OCI-LY7 (cell line): Measurements from ENCODE around the gene TMEM259. TPM values are rescaled to one million over a fixed set of nuclear protein-coding genes. Genes with fewer than 3 reads are reported as not detected.

Experiments used
- BruUV-seq: library from RNA; stranded (reverse); fragments of 400-500 nt; replicated peaks from 2 replicates; lab custom pipeline; 2021; lab: Mats Ljungman, UMichigan
- CTCF ChIA-PET: fragments of 300-600 bp; sonication (Branson Sonifier 250); formaldehyde crosslinking; loops from one replicate; lab custom pipeline; 2022; ENCODE audit warnings: antibody characterized with exemption; ENCODE audit not compliant: unreplicated experiment; lab: Charles Lee
- POLR2A ChIA-PET: fragments of 300-600 bp; sonication (Branson Sonifier 250); formaldehyde crosslinking; loops from one replicate; lab custom pipeline; 2022; ENCODE audit warnings: antibody characterized with exemption; lab: Charles Lee
- DNase-seq: peaks from one replicate; pipeline ENCODE4 v3.0.0-alpha.2; 2015; ENCODE audit warnings: low spot score
- H2AFZ ChIP-seq: fragments of 200-600 bp; sonication (generic), shearing (Covaris generic); 2 replicates; pipeline ENCODE4 v1.6.1; 2014; ENCODE audit warnings: mild to moderate bottlenecking, antibody characterized with exemption, low read length, moderate library complexity
- H3K27ac ChIP-seq: fragments of 200-600 bp; sonication (generic); 2 replicates; pipeline ENCODE4 v1.5.1; 2014; ENCODE audit warnings: mixed run types, low read depth, mild to moderate bottlenecking, moderate library complexity, low read length, inconsistent platforms; ENCODE audit not compliant: poor library complexity, severe bottlenecking
- H3K36me3 ChIP-seq: fragments of 200-600 bp; sonication (generic); 2 replicates; pipeline ENCODE4 v1.6.1; 2014; ENCODE audit warnings: mild to moderate bottlenecking, antibody characterized with exemption, low read length, moderate library complexity, mixed read lengths; ENCODE audit not compliant: insufficient read depth
- H3K4me1 ChIP-seq: fragments of 200-600 bp; sonication (generic); 2 replicates; pipeline ENCODE4 v1.5.1; 2014; ENCODE audit warnings: mild to moderate bottlenecking, low read length; ENCODE audit not compliant: insufficient read depth, poor library complexity, severe bottlenecking
- H3K4me2 ChIP-seq: fragments of 200-600 bp; sonication (generic); 2 replicates; pipeline ENCODE4 v1.6.1; 2014; ENCODE audit warnings: mild to moderate bottlenecking, low read length
- H3K4me3 ChIP-seq: fragments of 200-600 bp; sonication (generic); 2 replicates; pipeline ENCODE4 v1.5.1; 2014; ENCODE audit warnings: mild to moderate bottlenecking, low read depth, low read length; ENCODE audit not compliant: poor library complexity, severe bottlenecking
- H3K79me2 ChIP-seq: fragments of 200-600 bp; sonication (generic); 2 replicates; pipeline ENCODE4 v1.6.1; 2016; ENCODE audit warnings: low read depth, mild to moderate bottlenecking, low read length, moderate library complexity, mixed read lengths; ENCODE audit not compliant: insufficient read depth
- H3K9me2 ChIP-seq: fragments of 200-600 bp; sonication (generic); 2 replicates; pipeline ENCODE4 v1.6.1; 2016; ENCODE audit warnings: mild to moderate bottlenecking, low read length, mixed read lengths; ENCODE audit not compliant: insufficient read depth
- H3K9me3 ChIP-seq: fragments of 200-600 bp; sonication (generic); 2 replicates; pipeline ENCODE4 v1.6.1; 2014; ENCODE audit warnings: mild to moderate bottlenecking, mixed run types, low read length, mixed read lengths
- H4K20me1 ChIP-seq: fragments of 200-600 bp; sonication (generic); 2 replicates; pipeline ENCODE4 v1.6.1; 2014; ENCODE audit warnings: mild to moderate bottlenecking, antibody characterized with exemption, low read length, moderate library complexity, mixed read lengths; ENCODE audit not compliant: insufficient read depth
- EZH2phosphoT487 ChIP-seq: fragments of 200-600 bp; sonication (generic); IDR thresholded peaks from 2 replicates; pipeline ENCODE4 v1.6.1; 2018; ENCODE audit warnings: low read depth, borderline replicate concordance, mild to moderate bottlenecking, mixed run types, antibody characterized with exemption, low read length, moderate library complexity, mixed read lengths
- intact Hi-C: fragments of 100-400 bp; cut with micrococcal nuclease; formaldehyde crosslinking; loops from one replicate; pipeline ENCODE4 v1.10.0; 2022; ENCODE audit not compliant: unreplicated experiment
- total RNA-seq, 2 experiments: library from RNA; depleted of rRNA in 1 of 2; stranded (reverse); fragments of >200 nt in 1 of 2; shearing (Covaris generic) in 1 of 2; gene quantifications; 2 replicates each; pipeline ENCODE4 v1.2.3, GENCODE V29; 2014 to 2022
- TF ChIP-seq, protein P1 (sequence below): fragments of 200-600 bp; sonication (generic); conservative IDR thresholded peaks from 2 replicates; pipeline ENCODE4 v1.5.1; 2014; ENCODE audit warnings: mild to moderate bottlenecking, antibody characterized with exemption, low read length, moderate library complexity, mixed read lengths

Gene TMEM259
- total RNA-seq, 2 experiments from 2014 or later: 169 to 195 TPM

DNA sequence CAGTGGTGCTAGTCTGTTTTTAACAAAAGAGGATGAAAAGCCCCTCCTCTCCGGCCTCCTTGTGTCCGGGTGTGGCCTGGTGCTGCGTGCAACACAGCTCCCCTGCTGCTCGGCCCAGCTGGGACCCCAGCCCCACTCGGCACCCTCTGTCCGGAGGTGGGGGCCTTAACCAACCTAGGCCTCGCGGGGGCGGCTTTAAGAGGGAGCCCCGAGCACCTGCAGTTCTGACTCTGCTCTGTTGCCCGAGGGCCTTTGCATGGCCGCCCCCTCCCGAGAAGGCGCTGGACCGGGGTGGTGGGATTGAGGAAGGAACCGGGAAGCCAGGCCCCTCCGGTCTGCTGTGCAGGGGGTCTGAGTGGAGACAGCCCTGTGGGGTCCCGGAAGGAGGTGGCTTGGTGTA, 26.4 kb downstream of the TMEM259 start:
- H4K20me1 ChIP-seq: no peaks in the 10 kb centered on the region
- no TSS peak for BruUV-seq
- no peak overlapping the region for H3K4me2 ChIP-seq
- H3K4me3 ChIP-seq: no peak overlapping the region
- no peaks in the 10 kb centered on the region for H3K9me2 ChIP-seq
- CTCF ChIA-PET: no interaction called here
- no peaks in the 10 kb centered on the region for H3K9me3 ChIP-seq
- H2AFZ ChIP-seq: no peak overlapping the region
- TF ChIP-seq, protein P1, sequence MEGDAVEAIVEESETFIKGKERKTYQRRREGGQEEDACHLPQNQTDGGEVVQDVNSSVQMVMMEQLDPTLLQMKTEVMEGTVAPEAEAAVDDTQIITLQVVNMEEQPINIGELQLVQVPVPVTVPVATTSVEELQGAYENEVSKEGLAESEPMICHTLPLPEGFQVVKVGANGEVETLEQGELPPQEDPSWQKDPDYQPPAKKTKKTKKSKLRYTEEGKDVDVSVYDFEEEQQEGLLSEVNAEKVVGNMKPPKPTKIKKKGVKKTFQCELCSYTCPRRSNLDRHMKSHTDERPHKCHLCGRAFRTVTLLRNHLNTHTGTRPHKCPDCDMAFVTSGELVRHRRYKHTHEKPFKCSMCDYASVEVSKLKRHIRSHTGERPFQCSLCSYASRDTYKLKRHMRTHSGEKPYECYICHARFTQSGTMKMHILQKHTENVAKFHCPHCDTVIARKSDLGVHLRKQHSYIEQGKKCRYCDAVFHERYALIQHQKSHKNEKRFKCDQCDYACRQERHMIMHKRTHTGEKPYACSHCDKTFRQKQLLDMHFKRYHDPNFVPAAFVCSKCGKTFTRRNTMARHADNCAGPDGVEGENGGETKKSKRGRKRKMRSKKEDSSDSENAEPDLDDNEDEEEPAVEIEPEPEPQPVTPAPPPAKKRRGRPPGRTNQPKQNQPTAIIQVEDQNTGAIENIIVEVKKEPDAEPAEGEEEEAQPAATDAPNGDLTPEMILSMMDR: no peak
- TF ChIP-seq EZH2phosphoT487: no peak
- POLR2A ChIA-PET: no interaction called here
- no peak overlapping the region for H3K27ac ChIP-seq
- intact Hi-C loops: no loop called here
- H3K36me3 ChIP-seq: peaks cover 44% of the 10 kb centered on the region
- no peaks in the 10 kb centered on the region for H3K79me2 ChIP-seq
- DNase-seq: no peak
- no peaks in the 10 kb centered on the region for H3K4me1 ChIP-seq

DNA sequence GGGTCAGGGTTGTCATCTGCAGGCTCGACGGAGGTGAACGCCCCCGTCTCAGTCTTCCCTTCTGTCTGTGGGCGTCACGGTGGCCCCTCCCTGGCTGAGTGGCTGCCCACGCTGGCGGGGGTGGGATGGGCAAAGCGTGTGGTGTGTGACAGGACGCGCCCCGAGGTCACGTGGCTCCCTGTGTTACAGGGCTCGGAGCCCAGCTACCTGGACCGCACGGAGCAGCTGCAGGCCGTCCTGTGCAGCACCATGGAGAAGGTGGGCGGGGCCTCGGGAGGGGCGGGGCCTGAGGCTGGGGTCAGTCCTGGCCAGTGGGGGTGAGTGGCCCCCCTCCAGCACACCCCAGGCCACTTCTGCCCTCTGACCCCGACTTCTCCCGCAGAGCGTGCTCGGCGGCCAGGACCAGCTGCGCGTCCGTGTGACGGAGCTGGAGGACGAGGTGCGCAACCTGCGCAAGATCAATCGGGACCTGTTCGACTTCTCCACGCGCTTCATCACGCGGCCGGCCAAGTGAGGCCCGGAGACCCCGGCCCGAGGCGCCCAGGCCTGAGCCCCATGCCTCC, 27.0 kb downstream of the TMEM259 start:
- no peak overlapping the region for H2AFZ ChIP-seq
- H4K20me1 ChIP-seq: no peaks in the 10 kb centered on the region
- H3K36me3 ChIP-seq: peaks cover 47% of the 10 kb centered on the region
- intact Hi-C loops: no loop called here
- no peaks in the 10 kb centered on the region for H3K9me3 ChIP-seq
- no TSS peak for BruUV-seq
- ChIA-PET POLR2A (no interaction called here), CTCF (no interaction called here)
- no peak for DNase-seq
- no peaks in the 10 kb centered on the region for H3K9me2 ChIP-seq
- H3K4me2 ChIP-seq: no peak overlapping the region
- H3K27ac ChIP-seq: no peak overlapping the region
- TF ChIP-seq EZH2phosphoT487: no peak
- TF ChIP-seq, protein P1: no peak
- H3K4me3 ChIP-seq: no peak overlapping the region
- no peaks in the 10 kb centered on the region for H3K4me1 ChIP-seq
- H3K79me2 ChIP-seq: no peaks in the 10 kb centered on the region

DNA sequence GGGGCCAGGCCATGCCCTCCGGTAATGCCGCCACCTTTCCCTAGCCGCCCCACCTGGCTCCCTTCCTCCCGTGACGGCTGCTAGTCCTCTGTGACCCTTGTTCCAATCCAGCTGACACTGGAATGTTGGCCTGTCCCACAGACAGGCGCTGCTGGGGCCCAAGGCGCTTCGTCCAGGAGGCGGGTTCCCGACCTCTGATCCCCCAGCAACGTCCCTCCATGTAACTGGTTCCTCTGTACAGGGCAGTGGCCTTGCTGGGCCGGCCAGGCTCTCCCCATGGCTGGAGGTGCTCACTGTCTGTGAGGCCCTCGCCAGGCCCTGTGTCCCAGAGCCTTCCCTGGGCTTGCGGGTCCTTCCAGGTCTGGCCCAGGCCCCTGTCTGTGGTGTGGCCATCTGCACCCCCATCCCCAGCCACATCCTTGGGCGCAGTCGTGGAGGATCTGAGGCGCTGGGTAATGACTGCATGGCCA, 27.5 kb downstream of the TMEM259 start:
- no peak overlapping the region for H3K4me2 ChIP-seq
- no peak overlapping the region for H2AFZ ChIP-seq
- H3K36me3 ChIP-seq: peaks cover 50% of the 10 kb centered on the region
- ChIA-PET POLR2A (no interaction called here), CTCF (no interaction called here)
- no TSS peak for BruUV-seq
- no peak overlapping the region for H3K4me3 ChIP-seq
- H3K79me2 ChIP-seq: no peaks in the 10 kb centered on the region
- H3K27ac ChIP-seq: no peak overlapping the region
- intact Hi-C loops: no loop called here
- no peaks in the 10 kb centered on the region for H3K4me1 ChIP-seq
- no peak for TF ChIP-seq EZH2phosphoT487
- TF ChIP-seq, protein P1: no peak
- DNase-seq: no peak
- no peaks in the 10 kb centered on the region for H3K9me3 ChIP-seq
- H3K9me2 ChIP-seq: no peaks in the 10 kb centered on the region
- no peaks in the 10 kb centered on the region for H4K20me1 ChIP-seq
